IPS DF 4.7 (cell line): ENCODE data around the gene UBE2D2.

Experiments
- DNase-seq: peaks from one replicate; pipeline ENCODE4 v3.0.0-alpha.2; 2013; ENCODE audit warnings: low spot score; ENCODE audit errors: extremely low read depth

Gene UBE2D2

DNA sequence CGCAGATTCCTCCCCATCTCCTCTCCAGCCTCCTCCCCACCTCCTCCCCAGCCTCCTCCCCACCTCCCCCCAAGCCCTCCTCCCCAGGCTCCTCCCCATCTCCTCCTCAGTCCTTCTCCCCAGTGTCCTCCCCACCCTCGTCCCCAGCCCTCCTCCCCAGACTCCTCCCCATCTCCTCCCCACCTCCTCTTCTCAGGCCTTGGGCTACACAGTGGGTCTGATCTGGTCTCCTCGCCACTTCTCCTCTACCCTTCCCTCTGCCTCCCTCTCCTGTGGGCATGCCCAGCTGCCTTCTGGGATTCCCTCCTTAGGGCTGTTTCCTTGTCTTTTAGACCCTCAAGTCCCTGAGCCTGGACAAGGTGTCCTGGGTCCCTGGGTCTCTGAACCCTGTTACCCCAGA, 115.3 kb downstream of the UBE2D2 start:
- DNase-seq = no peak

DNA sequence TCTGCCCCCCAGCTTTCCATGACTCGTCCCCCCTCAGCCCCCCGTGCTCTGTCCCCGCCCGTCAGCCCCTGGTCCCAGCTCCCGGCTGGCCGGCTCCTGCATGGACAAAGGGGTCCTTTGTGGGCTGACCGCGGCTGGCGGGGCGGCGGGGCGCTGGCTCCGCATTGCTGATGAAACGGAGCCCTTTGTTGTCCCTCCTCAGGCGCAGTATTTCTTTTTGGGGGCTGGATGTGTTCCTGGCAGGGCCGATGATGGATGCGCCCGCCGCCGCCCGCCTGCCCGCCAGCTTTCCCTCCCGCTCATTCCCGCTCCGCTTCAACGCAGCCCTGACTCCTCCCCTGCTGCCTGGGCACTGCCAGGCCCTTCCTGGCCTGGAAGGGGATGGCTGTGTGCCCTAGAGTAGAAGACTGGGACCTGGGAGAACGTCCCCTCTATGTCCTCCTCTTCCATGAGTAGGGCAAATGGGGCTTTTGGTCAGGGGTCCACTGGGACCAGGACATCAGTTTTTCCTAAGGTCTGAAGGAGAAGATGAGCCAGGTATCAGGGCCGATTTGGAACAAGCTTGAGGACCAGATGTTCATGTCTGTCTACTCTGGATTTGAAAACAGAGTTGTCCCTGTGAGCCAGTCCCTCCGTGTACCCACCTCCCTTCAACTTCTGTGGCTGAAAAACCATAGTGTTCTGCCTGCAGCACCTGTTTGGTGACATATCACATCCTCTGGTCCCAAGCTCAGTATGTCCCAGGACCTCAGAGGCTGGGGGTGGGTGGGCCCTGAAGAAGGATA, 116.0 kb downstream of the UBE2D2 start:
- DNase-seq = no peak
